Esophagus squamous epithelium (tissue), 5 donors: ENCODE data around the gene MTNR1B. TPM values are rescaled to one million over a fixed set of nuclear protein-coding genes. Genes with fewer than 3 reads are reported as not detected.

Source experiments
- DNase-seq: peaks from one replicate; lab custom pipeline; 2025; lab: John Stamatoyannopoulos, UW
- H3K27ac ChIP-seq, 4 donors: fragments of 200-600 bp; sonication (generic); one replicate each; pipeline ENCODE4 v1.5.1; 2016 to 2019; ENCODE audit warnings: mild to moderate bottlenecking in 1 of 4
- H3K27me3 ChIP-seq, 4 donors: fragments of 200-600 bp; sonication (generic); 1 replicate in 3 of 4; 2 replicates in 1 of 4; pipeline versions ENCODE4 v1.5.1 to v1.6.0; 2017 to 2021; ENCODE audit warnings: antibody characterized with exemption in 1 of 4
- H3K36me3 ChIP-seq, 3 donors: fragments of 200-600 bp; sonication (generic); one replicate each; pipeline ENCODE4 v1.5.1; 2016 to 2019
- H3K4me1 ChIP-seq, 3 donors: fragments of 200-600 bp; sonication (generic); one replicate each; pipeline ENCODE4 v1.5.1; 2017 to 2019
- H3K4me3 ChIP-seq, 4 donors: fragments of 200-600 bp; sonication (generic); 1 replicate in 3 of 4; 2 replicates in 1 of 4; pipeline ENCODE4 v1.5.1; 2016 to 2019; ENCODE audit warnings: mild to moderate bottlenecking in 2 of 4, moderate library complexity in 1 of 4
- H3K9me3 ChIP-seq, 3 donors: fragments of 200-600 bp; sonication (generic); one replicate each; pipeline ENCODE4 v1.5.1; 2016 to 2019
- POLR2A ChIP-seq, 4 donors: fragments of 450-650 bp; IDR thresholded peaks; one replicate each; pipeline ENCODE4 v1.6.1; 2017; ENCODE audit warnings: antibody characterized with exemption in 4 of 4, mild to moderate bottlenecking in 4 of 4, moderate library complexity in 3 of 4
- WGBS, 2 donors: methylation state at CpG; one replicate each; pipeline ENCODE4 v1.1.5; 2018; 5-methylcytosine and 5-hydroxymethylcytosine counted together
- intact Hi-C: fragments of 100-400 bp; cut with DNase I; formaldehyde crosslinking; loops from one replicate; pipeline ENCODE4 v1.15.0; 2022
- total RNA-seq, 4 donors: library from RNA; depleted of rRNA; stranded (reverse); fragments of >200 nt; gene quantifications; one replicate each; pipeline ENCODE4 v1.1.0, GENCODE V29; 2016
- TF ChIP-seq, protein P1 (sequence below), 6 experiments: fragments of 450-650 bp in 4 of 6; fragments of 200-600 bp in 2 of 6; sonication (generic) in 2 of 6; IDR thresholded peaks; one replicate each; pipeline ENCODE4 v1.5.1; 2016 to 2019; ENCODE audit warnings: antibody characterized with exemption in 6 of 6, mild to moderate bottlenecking in 4 of 6, moderate library complexity in 4 of 6
- donor health status: DM: yes; HTN: yes; CAD: no.

MTNR1B gene
- total RNA-seq = not detected

GRCh38 chr11:92969634-92970347 is at the start of gene MTNR1B:
Gene MTNR1B (plus strand): TSS chr11:92969651. CDS start chr11:92969726, 75 bp downstream.
- peaks cover 0 to 55% (median 0%) of the 10 kb centered on the region in 4 donors for H3K27me3 ChIP-seq
- no peaks in the 10 kb centered on the region for H3K36me3 ChIP-seq
- H3K27ac ChIP-seq = no peak within 1 kb of the TSS
- intact Hi-C loops = no loop called here
- peaks cover 0 to 8% (median 2%) of the 10 kb centered on the region in 3 donors for H3K4me1 ChIP-seq
- H3K4me3 ChIP-seq = peak within 1 kb of the TSS in 1 of 4 donors; percentile 34
- no peak for TF ChIP-seq POLR2A (IDR thresholded peaks at IDR 0.05)
- TF ChIP-seq, protein P1, sequence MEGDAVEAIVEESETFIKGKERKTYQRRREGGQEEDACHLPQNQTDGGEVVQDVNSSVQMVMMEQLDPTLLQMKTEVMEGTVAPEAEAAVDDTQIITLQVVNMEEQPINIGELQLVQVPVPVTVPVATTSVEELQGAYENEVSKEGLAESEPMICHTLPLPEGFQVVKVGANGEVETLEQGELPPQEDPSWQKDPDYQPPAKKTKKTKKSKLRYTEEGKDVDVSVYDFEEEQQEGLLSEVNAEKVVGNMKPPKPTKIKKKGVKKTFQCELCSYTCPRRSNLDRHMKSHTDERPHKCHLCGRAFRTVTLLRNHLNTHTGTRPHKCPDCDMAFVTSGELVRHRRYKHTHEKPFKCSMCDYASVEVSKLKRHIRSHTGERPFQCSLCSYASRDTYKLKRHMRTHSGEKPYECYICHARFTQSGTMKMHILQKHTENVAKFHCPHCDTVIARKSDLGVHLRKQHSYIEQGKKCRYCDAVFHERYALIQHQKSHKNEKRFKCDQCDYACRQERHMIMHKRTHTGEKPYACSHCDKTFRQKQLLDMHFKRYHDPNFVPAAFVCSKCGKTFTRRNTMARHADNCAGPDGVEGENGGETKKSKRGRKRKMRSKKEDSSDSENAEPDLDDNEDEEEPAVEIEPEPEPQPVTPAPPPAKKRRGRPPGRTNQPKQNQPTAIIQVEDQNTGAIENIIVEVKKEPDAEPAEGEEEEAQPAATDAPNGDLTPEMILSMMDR (IDR thresholded peaks at IDR 0.05) = no peak
- 4 to 13% methylated on average over 23 to 24 of the region's 58 CpGs for WGBS, 2 donors
- no peak for DNase-seq
- no peaks in the 10 kb centered on the region for H3K9me3 ChIP-seq

GRCh38 chr11:92920331-92920730 is 49.1 kb upstream of the MTNR1B start:
- no peak for DNase-seq
- intact Hi-C loops = no loop called here
- Histone ChIP-seq H3K4me1 (no peaks in the 10 kb centered on the region), H3K27me3 (no peaks in the 10 kb centered on the region), H3K27ac (no peak overlapping the region), H3K4me3 (no peak overlapping the region), H3K36me3 (no peaks in the 10 kb centered on the region), H3K9me3 (no peaks in the 10 kb centered on the region)
- TF ChIP-seq, protein P1 (IDR thresholded peaks at IDR 0.05) = no peak
- no peak for TF ChIP-seq POLR2A (IDR thresholded peaks at IDR 0.05)
- WGBS, 2 donors = 14 to 17% methylated on average over 2 of the region's 2 CpGs

DNA sequence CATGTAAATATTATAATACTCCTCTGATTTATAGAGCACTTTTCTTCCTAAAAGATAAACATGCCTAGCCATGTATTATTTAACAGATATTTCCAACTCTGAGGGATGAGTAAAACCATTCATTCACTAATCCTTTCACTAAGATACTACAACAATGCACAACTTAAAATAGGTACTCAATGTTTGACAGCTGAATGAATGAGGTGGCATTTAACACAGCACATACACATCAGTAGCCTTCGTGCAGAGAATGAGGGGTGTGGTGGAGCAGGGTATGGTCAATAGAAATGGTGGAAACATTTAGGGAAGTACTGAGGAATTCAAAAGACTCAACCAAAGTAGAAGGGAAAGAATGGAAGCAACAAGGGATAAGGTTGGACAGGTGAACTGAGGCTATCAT is 46.7 kb upstream of the MTNR1B start:
- DNase-seq = no peak
- no peaks in the 10 kb centered on the region for H3K36me3 ChIP-seq
- no peaks in the 10 kb centered on the region for H3K27me3 ChIP-seq
- H3K9me3 ChIP-seq = no peaks in the 10 kb centered on the region
- no peak overlapping the region for H3K27ac ChIP-seq
- intact Hi-C loops = no loop called here
- TF ChIP-seq, protein P1 (IDR thresholded peaks at IDR 0.05) = no peak
- no peak for TF ChIP-seq POLR2A (IDR thresholded peaks at IDR 0.05)
- no peaks in the 10 kb centered on the region for H3K4me1 ChIP-seq
- WGBS, 2 donors = 0 to 9% methylated on average over 1 of the region's 1 CpG
- H3K4me3 ChIP-seq = no peak overlapping the region

DNA sequence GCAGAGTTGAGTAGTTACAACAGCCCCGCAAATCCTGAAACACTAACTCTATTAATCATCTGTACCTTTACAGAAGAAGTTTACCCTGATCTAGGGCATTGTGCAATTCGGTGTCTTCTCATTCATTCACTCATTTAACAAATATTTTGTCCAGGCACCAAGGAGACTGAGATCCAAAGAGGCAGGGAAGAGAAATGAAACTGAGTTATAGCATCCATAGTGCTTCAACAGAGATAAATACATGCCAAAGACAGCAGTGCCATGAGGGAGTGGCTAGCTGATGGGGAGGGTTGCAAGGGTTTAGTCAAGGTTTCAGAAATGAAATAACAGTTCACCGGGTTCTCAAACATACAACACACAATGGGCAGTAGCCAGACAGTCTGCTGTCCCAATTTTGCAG is 40.2 kb upstream of the MTNR1B start:
- Histone ChIP-seq H3K36me3 (no peaks in the 10 kb centered on the region), H3K4me1 (no peaks in the 10 kb centered on the region), H3K9me3 (no peaks in the 10 kb centered on the region), H3K4me3 (no peak overlapping the region), H3K27me3 (no peaks in the 10 kb centered on the region), H3K27ac (no peak overlapping the region)
- no peak for TF ChIP-seq POLR2A (IDR thresholded peaks at IDR 0.05)
- TF ChIP-seq, protein P1 (IDR thresholded peaks at IDR 0.05) = no peak
- 56 to 73% methylated on average over 3 of the region's 3 CpGs for WGBS, 2 donors
- intact Hi-C loops = no loop called here
- no peak for DNase-seq

- Histone ChIP-seq H3K9me3 (no peaks in the 10 kb centered on the region), H3K27ac (no peak overlapping the region), H3K36me3 (no peaks in the 10 kb centered on the region), H3K27me3 (peaks cover 0 to 3% (median 0%) of the 10 kb centered on the region in 4 donors), H3K4me3 (no peak overlapping the region), H3K4me1 (no peaks in the 10 kb centered on the region)
- no peak for TF ChIP-seq POLR2A (IDR thresholded peaks at IDR 0.05)
- TF ChIP-seq, protein P1 (IDR thresholded peaks at IDR 0.05) = no peak
- WGBS, 2 donors = 94 to 99% methylated on average over 10 to 11 of the region's 11 CpGs
- intact Hi-C loops = no loop called here
- DNase-seq = no peak
These were observed 39.8 kb upstream of the MTNR1B start for GRCh38 chr11:92929653-92930052.
